GM21786 (cell line): Measurements from ENCODE around the gene MGME1.
A peak's percentile ranks its signal among the peaks of the same experiment; 100 is the strongest.

Experiments
- ATAC-seq: cut with Tn5 transposase; IDR thresholded peaks from one replicate; pipeline ENCODE4 v1.9.1; 2021; ENCODE audit not compliant: unreplicated experiment

Gene MGME1

GRCh38 chr20:17992224-17992637, 23.4 kb downstream of the MGME1 start:
- peak; percentile 61 for ATAC-seq

- ATAC-seq, result no peak
Measured at GRCh38 chr20:17992847-17993513, 24.2 kb downstream of the MGME1 start.

- no peak for ATAC-seq
Measured at GRCh38 chr20:17993546-17993945, 24.7 kb downstream of the MGME1 start.

GRCh38 chr20:17995967-17996819, 27.4 kb downstream of the MGME1 start:
- peak; percentile 36 for ATAC-seq

- ATAC-seq, result no peak
Measured at GRCh38 chr20:17998446-17998845, 29.6 kb downstream of the MGME1 start.

GRCh38 chr20:17999566-17999965, 30.7 kb downstream of the MGME1 start:
- no peak for ATAC-seq

- ATAC-seq, result no peak
Measured at GRCh38 chr20:18001131-18001921, 32.5 kb downstream of the MGME1 start.

GRCh38 chr20:18003897-18004296, 35.1 kb downstream of the MGME1 start:
- peak; percentile 30 for ATAC-seq

- no peak for ATAC-seq
Measured at GRCh38 chr20:18004384-18005031, 35.7 kb downstream of the MGME1 start.

- ATAC-seq, result peak; percentile 96
Measured at GRCh38 chr20:18005170-18005989, 36.6 kb downstream of the MGME1 start.

GRCh38 chr20:18005990-18006364, 37.2 kb downstream of the MGME1 start:
- no peak for ATAC-seq

- ATAC-seq, result no peak
Measured at GRCh38 chr20:18006684-18007083, 37.9 kb downstream of the MGME1 start.

- ATAC-seq, result no peak
Measured at GRCh38 chr20:18007534-18008292, 38.9 kb downstream of the MGME1 start.

- ATAC-seq, result no peak
Measured at GRCh38 chr20:18009116-18009515, 40.3 kb downstream of the MGME1 start.

GRCh38 chr20:18011482-18011881, 42.7 kb downstream of the MGME1 start:
- ATAC-seq, result no peak

- ATAC-seq, result no peak
Measured at GRCh38 chr20:18011951-18012645, 43.3 kb downstream of the MGME1 start.

- no peak for ATAC-seq
Measured at GRCh38 chr20:18012901-18013300, 44.1 kb downstream of the MGME1 start.

GRCh38 chr20:18014411-18014810, 45.6 kb downstream of the MGME1 start:
- no peak for ATAC-seq

- no peak for ATAC-seq
Measured at GRCh38 chr20:18016772-18017171, 48.0 kb downstream of the MGME1 start.
